Endothelial cell of hepatic sinusoid (primary cell): ENCODE measurements around the gene IP6K3.

Experiments
- in situ Hi-C: cut with HindIII; loops from 2 replicates; pipeline ENCODE4 v1.10.0; 2017; ENCODE audit warnings: low sequenced_read_pairs

Gene IP6K3

DNA sequence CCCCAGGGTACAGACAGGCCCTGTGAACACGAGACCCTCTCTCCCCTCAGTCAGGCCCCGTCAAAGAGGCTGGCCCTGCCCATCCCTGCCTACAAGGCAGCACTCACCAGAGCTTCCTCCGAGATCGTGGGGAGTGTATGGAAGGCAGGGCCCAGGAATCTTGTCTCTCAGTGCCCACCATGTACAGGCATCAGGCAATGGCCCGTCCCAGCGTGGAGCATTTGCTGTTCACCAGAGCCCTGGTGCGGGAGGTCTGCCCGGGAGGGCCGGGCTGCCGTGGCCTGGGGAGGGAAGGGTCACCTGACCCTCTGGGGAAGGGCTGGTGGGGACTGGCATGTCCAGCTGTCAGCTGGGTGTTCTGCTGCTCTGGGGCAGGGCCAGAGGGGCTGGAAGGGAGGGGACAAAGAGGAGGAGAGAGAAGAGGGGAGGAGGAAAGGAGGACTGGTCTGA lies at the start of gene IP6K3:
TSS of gene IP6K3 (minus strand) at position 255 of the 450 bp plus-strand sequence. CDS start 11,429 bp downstream, outside the sequence.
- in situ Hi-C loops: no loop called here

DNA sequence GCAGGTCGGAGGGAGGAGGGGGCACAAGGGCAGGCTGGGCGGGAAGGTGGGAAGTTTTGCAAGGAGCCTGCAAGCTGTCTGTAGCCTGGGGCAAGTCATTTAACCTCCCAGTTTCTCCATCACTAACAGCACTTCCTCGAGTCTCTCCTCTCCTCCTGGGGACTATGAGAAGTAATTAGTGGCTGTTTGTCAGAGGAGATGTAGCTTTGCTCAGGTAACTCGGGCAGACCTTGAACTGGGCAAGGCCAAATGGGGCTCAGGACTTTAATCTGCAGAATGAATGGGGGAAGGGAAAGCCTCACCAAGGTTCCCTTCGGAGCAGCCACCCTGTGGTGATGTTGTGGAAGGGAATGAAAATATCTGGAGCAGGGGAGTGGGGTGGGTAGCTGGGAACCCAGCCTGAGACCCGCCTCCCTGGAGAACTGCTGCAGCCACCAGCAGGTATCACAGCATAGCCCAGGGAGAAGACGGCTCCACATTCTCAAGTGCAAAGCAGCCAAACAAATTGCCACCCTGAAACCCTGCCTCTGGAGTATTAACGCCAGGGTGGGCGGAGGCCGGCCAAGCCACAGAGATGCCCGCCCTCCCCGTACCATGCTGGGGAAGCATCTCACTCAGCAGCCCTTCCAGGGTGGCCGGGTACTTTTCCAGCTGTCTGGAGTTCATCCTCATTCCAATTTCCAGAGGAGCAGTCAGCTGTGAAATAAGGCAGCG lies 48.4 kb upstream of the IP6K3 start:
- in situ Hi-C loops: no loop called here

DNA sequence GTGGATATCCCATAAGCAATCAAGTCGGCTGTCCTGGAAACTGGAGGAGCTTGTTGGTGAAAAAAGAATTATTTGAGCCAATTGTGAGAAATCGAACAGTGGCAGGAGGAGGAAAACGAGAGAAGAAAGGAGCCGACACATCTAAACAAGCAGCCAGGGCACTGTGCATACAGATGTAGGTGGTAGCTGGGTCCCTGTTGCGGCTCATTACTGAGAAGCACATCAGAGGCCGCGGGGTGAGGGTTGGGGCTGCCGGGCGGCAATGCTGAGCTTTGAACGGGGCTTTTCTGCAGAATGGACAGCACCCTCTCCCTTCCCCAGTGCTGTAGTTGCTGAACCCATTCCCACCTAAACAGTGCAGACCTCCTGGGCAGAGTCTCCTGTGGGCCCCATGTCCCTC lies 46.3 kb upstream of the IP6K3 start:
- in situ Hi-C loops: no loop called here

DNA sequence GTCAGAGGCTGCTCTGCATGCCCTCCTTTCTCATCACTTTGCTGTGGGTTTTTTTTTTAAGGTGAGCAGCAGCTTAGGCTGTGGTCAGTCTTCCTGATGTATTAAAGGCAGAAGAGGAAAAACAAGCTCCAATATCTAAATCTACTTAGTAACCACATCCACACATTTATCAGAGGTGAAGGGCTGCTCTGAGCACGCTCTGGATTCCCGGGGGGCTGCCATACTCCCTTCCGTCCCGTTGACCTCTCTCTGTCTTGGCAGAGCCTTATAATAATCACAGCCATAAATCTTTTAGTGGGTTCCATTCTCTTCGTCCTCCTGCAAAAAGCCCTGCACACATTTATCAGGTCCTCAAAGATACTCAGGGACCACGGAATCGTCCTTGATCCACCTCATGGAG lies 44.9 kb upstream of the IP6K3 start:
- in situ Hi-C loops: no loop called here

GRCh38 chr6:33790910-33791309 lies 44.2 kb upstream of the IP6K3 start:
- in situ Hi-C loops: no loop called here

DNA sequence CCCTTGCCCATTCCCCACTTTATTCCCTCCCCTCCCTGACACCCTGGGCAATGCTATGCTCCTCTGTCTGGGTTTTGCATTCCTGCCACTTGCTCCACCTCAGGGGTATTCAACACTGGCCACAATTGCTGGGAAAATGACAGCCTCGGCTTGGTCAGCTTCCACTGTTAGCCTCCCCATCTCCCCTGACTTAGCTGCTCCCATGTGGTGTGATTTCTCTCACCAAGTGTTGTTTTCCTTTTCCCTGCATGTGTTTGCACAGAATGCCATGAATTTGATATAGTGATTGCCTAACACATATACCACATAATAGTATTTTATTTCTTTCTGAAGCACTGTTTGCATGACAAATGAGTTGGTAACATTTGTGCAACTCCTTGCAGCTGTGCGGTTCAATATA lies 43.7 kb upstream of the IP6K3 start:
- in situ Hi-C loops: no loop called here

- in situ Hi-C loops: no loop called here
Observed at GRCh38 chr6:33789550-33789895, 42.8 kb upstream of the IP6K3 start.

GRCh38 chr6:33788694-33789549 lies 42.2 kb upstream of the IP6K3 start, which contains the start of gene LEMD2:
Gene LEMD2, minus strand, starts transcription at chr6:33789130. Its CDS starts 14 bp downstream, at chr6:33789116.
- in situ Hi-C loops: no loop called here

- in situ Hi-C loops: no loop called here
Observed at GRCh38 chr6:33787954-33788693, 41.4 kb upstream of the IP6K3 start.

- in situ Hi-C loops: no loop called here
Observed at GRCh38 chr6:33787346-33787953, 40.7 kb upstream of the IP6K3 start.

DNA sequence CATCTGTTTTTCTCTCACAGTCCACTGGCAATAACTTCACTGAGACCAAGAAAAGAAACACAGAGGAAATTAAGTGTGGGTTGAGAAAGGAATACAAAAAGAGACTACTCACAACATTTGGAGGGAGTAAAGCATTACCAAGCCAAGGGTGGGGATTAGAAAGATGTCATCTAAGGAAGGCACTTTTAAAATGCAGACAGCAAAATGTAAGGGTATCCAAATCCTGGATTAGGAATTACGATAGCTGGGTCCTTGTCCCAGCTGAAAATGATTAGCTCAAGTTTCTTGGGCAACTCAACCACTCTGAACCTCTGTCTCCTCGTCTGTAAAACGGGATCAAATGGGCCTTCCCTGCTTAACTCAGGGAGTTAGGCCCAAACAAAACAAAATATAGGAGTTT lies 40.0 kb upstream of the IP6K3 start:
- in situ Hi-C loops: no loop called here

DNA sequence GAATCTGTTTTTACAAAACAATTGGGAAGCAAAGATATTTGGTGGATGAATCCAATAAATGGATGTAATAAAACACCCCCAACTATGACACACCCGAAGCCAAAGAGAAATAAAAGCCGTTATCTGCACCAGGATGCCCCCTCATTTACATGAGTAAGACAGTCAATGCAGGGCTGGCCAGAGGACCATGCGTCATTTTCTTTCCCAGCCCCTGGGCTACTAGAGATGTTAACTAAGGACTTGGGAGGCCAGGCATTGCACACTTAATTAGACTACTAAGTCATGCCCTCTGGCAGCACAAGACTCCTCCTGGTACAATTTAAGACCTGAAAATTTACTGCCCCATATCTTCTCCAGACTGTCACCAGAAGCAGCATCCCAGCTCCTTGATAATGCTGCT lies 39.1 kb upstream of the IP6K3 start:
- in situ Hi-C loops: no loop called here

DNA sequence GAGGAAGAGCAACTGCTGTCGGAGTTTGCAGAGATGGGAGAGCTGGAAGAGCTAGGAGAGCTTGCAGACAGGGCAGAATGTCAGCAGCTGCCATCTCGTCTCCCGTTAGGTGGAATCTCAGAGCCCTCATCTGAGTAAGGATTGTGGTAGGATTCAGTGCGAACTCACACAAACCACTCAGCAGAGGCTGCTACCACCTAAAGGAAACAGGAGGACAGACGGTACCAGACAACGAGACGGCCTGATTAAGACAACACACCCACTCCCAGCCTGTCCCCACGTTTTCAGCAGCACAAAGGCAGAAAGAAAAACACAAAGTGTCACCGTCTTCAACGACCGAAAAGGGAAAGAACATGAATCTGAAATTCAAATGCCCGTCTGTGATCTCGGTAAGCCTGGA lies 38.1 kb upstream of the IP6K3 start:
- in situ Hi-C loops: no loop called here

DNA sequence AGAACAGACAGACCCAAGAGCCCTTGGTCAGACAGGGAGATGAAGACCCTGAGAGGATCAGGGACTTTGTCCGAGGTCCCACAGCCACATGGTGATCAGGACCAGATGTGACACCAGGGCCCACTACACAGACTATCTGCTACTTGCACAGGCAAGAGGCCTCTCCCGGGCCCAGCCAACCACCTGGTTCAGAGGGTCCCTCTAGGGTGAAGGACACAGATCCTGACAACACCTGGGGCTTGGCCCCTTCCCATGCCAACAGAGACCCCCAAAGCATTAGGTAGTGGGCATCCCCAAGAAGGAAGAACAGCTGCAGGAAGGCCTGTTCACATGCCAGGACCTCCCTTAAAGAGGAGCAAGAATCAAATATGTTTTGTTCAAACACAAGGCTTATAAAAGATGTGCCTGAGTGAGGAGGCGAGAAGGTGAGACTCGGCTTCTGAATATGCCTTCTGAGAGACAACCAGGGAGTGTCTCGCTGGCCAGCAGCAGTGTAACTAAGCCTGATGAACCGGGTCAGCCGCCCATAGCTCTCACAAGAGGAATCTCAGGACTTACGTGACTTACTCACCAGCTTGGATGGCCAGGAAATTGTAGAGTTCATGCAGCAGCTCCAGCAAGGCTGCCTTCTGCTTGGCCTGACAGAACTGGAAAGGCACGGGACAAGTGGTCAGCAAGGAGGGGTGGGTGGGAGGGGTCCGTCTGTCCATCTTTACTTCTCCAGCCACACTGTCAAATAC lies 37.2 kb upstream of the IP6K3 start:
- in situ Hi-C loops: no loop called here

GRCh38 chr6:33782561-33782960 lies 35.9 kb upstream of the IP6K3 start:
- in situ Hi-C loops: no loop called here

DNA sequence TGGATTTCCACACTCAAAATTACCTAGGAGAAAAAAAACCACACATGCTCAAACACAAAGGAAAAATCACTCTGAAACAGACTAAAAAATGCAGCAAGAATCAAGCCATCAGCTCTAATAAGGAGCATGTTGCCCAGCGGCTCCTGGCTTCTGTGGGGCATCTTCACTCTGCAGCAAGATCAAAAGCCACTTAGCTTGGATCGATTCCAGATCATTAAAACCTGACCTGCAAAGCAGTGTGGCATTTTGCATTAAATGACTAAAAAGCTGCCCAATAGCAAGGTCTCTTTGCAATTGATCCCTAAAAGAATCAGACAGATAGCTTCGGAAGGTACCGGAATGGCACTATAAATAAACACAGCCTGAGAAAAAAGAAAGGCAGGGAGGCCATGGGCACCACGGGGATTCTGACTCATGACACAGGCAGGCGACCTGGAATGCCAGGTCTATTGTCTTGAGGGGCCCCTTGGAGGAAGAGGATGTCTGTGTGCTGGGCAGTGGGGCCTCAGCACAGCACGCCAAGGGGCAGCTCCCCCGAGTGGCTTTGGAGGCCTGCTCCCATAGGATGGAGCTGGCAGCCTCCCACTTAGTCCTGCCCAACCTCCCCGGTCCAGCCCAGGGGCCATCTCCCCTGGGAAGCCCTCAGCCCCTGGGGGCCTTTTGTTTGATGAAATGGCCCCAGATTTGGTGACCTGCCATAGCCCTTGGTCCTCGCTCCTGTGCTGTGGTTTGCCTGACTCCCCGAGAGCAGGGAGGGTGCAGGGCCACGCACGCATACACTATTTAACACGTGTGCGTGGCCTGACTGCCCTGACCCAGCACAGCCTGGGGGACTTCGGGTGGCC lies 34.6 kb upstream of the IP6K3 start:
- in situ Hi-C loops: no loop called here

DNA sequence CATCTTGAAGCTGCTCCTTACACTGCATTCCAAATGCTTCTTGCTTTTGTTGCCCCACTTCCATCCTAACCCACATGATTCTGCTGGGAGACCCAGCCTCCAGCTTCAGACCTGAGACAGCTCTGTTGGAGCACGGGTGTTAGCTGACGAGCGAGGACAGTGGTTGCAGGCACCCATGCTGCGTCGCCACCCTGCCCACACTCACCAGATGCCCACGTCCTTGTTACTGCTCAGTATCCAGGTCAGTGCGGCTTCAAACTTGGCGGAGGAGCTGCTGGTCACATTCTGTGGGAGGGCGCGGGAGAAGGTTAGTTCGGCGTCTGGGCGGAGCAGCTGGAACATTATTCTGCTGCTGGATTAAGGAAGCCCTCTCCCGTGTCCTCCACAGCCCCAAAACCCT lies 33.2 kb upstream of the IP6K3 start:
- in situ Hi-C loops: no loop called here

DNA sequence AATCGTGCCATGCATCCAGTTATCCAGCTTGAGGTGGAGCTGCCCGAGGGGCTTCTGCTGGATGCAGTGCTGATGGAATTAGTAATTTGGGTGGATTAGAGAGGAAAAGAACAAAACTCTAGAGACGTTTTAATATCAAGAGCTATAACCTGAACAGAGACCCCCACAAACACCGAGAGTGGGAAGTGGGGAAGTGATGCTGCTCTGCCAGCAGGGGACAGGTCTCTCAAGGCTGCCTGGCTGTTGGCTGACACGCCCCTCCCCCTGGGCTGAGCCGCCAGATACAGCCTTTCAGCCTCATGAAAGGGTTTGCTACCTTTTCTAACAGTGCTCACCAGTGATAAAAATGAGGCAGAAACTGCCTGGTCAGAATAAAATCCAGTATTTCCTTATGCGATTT lies 32.6 kb upstream of the IP6K3 start:
- in situ Hi-C loops: no loop called here

GRCh38 chr6:33778444-33779121 lies 31.9 kb upstream of the IP6K3 start:
- in situ Hi-C loops: no loop called here
